ENCODE results near the gene C10orf143. TPM values are rescaled to one million over a fixed set of nuclear protein-coding genes. Genes with fewer than 3 reads are reported as not detected.

C10orf143 gene
- total RNA-seq, 1 donor from 2014 or later: 3.7 TPM

DNA sequence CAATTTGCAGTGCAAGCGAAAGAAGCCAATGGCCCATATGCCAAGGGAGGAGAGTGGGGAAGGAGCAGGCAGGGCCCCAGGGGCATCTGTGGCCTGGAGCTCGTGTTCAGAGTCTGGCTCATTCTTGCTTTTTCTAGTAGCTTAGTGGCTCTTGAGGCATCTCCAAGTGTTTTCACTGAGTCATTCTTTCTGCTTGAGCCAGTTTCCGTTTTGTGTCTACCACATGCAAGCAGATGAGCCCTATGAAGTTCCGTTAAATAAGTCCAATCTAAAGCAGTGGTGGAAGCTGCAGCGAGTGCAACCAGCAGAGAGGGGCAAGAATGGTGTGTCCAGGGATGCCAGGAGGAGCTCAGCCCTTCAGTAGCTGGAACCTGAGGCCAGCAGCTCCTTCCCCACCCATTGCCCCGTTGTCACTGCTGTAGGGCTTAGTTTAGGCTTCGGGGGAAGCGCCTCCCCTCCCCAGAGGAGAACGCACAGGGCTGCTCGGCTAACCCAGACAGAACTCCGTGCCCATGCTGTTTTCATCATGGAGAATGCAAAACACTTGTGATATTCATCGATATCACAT is 89.2 kb downstream of the C10orf143 start:
- H3K36me3 ChIP-seq: no peaks in the 10 kb centered on the region
- no peaks in the 10 kb centered on the region for H3K9me3 ChIP-seq
- no peak for ATAC-seq
- no peak overlapping the region for H3K4me3 ChIP-seq
- no peaks in the 10 kb centered on the region for H3K27me3 ChIP-seq (ENCODE audit: low read depth)
- TF ChIP-seq, protein P1, sequence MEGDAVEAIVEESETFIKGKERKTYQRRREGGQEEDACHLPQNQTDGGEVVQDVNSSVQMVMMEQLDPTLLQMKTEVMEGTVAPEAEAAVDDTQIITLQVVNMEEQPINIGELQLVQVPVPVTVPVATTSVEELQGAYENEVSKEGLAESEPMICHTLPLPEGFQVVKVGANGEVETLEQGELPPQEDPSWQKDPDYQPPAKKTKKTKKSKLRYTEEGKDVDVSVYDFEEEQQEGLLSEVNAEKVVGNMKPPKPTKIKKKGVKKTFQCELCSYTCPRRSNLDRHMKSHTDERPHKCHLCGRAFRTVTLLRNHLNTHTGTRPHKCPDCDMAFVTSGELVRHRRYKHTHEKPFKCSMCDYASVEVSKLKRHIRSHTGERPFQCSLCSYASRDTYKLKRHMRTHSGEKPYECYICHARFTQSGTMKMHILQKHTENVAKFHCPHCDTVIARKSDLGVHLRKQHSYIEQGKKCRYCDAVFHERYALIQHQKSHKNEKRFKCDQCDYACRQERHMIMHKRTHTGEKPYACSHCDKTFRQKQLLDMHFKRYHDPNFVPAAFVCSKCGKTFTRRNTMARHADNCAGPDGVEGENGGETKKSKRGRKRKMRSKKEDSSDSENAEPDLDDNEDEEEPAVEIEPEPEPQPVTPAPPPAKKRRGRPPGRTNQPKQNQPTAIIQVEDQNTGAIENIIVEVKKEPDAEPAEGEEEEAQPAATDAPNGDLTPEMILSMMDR (IDR thresholded peaks at IDR 0.05): no peak
- H3K4me1 ChIP-seq: no peaks in the 10 kb centered on the region
- no peak overlapping the region for H3K27ac ChIP-seq
- intact Hi-C loops (cut with DNase I): no loop called here
- no peak for DNase-seq

DNA sequence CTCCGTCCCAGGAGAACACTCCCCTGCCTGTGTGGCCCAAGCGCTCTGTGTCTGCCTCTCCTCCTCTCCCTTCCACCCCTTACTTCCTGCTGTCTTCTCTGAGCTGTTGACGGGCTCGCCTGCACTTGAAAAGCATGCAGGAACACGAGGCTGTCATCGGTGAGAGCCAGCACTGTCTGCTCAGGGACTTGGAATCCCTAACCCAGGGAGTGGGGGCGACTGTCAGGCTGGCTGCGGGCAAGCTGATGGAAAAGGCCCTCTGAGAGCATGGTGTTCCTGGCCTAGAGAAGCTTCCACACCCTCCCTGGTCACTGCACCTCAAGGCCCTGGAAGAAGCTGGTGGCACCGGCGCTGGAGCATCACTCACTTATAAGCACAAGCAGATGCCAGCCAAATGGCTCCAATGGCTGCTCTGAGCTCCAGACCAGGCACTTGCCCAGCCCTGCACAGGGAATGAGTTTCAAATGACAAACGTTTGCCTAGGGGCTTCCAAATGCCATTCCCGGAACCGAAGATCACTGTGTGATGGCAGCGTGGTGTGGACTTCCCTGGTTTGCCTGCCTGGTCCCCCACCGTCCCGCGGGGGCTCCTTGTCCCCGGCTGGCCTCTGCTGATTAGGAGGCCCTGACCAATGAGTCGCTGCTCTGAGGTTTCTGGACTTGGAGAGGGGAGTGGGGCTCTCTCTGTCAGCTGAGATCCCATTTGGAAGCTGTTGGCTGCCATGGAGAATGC is 89.8 kb downstream of the C10orf143 start:
- Histone ChIP-seq H3K27me3 (ENCODE audit: low read depth) (peaks cover 5% of the 10 kb centered on the region), H3K4me1 (no peaks in the 10 kb centered on the region), H3K27ac (no peak overlapping the region), H3K36me3 (no peaks in the 10 kb centered on the region), H3K9me3 (no peaks in the 10 kb centered on the region), H3K4me3 (no peak overlapping the region)
- TF ChIP-seq, protein P1 (IDR thresholded peaks at IDR 0.05): no peak
- no peak for ATAC-seq
- intact Hi-C loops (cut with DNase I): no loop called here
- no peak for DNase-seq

DNA sequence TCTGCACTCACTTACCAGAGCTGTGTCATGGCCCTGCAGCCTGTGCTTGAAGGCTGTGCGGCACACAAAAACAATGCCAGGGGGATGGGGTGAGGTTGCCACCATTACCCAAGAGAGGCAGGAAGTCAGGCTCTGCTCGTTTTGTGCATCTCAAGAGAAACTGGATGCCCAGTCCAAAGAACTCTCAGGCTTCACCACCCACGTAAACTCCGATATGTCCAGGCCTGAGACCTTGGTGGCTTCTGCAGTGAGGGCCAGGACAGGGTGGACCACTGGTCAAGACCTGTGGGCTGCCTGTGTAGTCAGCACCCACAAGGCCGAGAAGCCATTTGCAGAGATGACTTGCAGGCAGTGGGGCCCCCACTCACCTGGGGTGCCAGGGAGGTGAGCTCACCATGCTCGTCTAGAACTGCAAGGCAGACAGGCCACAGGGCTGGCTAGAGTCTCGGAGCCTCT is 91.9 kb downstream of the C10orf143 start:
- Histone ChIP-seq H3K4me3 (no peak overlapping the region), H3K27me3 (ENCODE audit: low read depth) (peaks cover 5% of the 10 kb centered on the region), H3K36me3 (no peaks in the 10 kb centered on the region), H3K27ac (no peak overlapping the region), H3K4me1 (no peaks in the 10 kb centered on the region), H3K9me3 (no peaks in the 10 kb centered on the region)
- no peak for ATAC-seq
- TF ChIP-seq, protein P1 (IDR thresholded peaks at IDR 0.05): no peak
- DNase-seq: no peak
- intact Hi-C loops (cut with DNase I): no loop called here

DNA sequence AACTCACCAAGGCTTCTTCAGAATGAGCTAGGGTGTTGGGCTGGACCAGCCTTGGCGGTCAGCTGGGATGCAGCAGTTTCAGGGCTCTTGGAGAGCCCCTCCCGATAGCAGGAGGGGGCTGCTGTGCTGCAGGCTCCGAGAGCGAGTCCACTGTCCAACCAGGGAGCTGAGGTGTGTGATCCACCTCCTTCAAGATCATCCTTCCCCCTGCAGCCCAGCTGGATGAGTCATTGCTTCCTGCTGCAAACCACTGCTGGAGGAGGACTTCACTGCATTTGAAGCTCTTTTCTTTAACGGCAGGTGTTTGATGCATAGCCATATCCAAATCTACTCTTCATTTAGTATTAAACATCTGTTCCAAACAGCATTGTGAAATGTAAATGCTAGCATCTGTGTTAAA is 92.4 kb downstream of the C10orf143 start:
- H3K27ac ChIP-seq: no peak overlapping the region
- DNase-seq: no peak
- no peaks in the 10 kb centered on the region for H3K36me3 ChIP-seq
- no peak for ATAC-seq
- no peaks in the 10 kb centered on the region for H3K9me3 ChIP-seq
- no peaks in the 10 kb centered on the region for H3K4me1 ChIP-seq
- H3K27me3 ChIP-seq (ENCODE audit: low read depth): peaks cover 5% of the 10 kb centered on the region
- H3K4me3 ChIP-seq: no peak overlapping the region
- TF ChIP-seq, protein P1 (IDR thresholded peaks at IDR 0.05): no peak
- intact Hi-C loops (cut with DNase I): no loop called here

DNA sequence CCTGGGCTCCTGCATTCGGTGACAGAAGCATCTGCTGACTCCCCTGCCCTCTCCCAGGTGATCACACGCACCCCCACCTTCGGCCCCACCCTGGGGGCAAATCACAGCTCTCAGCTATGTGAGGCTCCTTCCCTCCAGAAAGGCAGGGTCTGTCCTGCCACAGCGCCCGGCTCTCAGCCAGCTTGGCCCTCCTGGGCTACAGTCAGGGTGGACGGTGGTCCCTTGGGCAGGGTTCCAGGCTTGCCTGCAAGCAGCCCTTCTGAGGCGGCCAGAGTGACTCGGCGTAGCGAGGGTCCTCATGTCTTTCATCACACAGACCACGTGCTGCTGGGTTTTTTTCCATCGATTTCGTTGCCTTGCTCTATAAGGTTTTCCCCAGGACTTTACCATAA is 93.0 kb downstream of the C10orf143 start:
- H3K27me3 ChIP-seq (ENCODE audit: low read depth): peaks cover 5% of the 10 kb centered on the region
- no peak overlapping the region for H3K27ac ChIP-seq
- no peak overlapping the region for H3K4me3 ChIP-seq
- no peaks in the 10 kb centered on the region for H3K4me1 ChIP-seq
- TF ChIP-seq, protein P1 (IDR thresholded peaks at IDR 0.05): no peak
- no peaks in the 10 kb centered on the region for H3K9me3 ChIP-seq
- DNase-seq (no peak), ATAC-seq (no peak)
- H3K36me3 ChIP-seq: no peaks in the 10 kb centered on the region
- intact Hi-C loops (cut with DNase I): no loop called here
